Esophagus muscularis mucosa (tissue), 4 donors: Measurements from ENCODE around the gene FERMT1. TPM values are rescaled to one million over a fixed set of nuclear protein-coding genes. Genes with fewer than 3 reads are reported as not detected.

Experiments
- DNase-seq: peaks from one replicate; pipeline ENCODE4 v3.0.0-alpha.2; 2017; ENCODE audit errors: extremely low spot score
- H3K27ac ChIP-seq, 4 donors: fragments of 200-600 bp; sonication (generic); replicated peaks in 1 of 4; 1 replicate in 3 of 4; 2 replicates in 1 of 4; pipeline ENCODE4 v1.5.1; 2016 to 2019; ENCODE audit warnings: mild to moderate bottlenecking in 1 of 4
- H3K27me3 ChIP-seq, 4 donors: fragments of 200-600 bp; sonication (generic); one replicate each; pipeline versions ENCODE4 v1.5.1 to v1.6.0; 2016 to 2019
- H3K36me3 ChIP-seq, 4 donors: fragments of 200-600 bp; sonication (generic); one replicate each; pipeline ENCODE4 v1.5.1; 2016 to 2019
- H3K4me1 ChIP-seq, 4 donors: fragments of 200-600 bp; sonication (generic); one replicate each; pipeline ENCODE4 v1.5.1; 2016 to 2019
- H3K4me3 ChIP-seq, 4 donors: fragments of 200-600 bp; sonication (generic); 1 replicate in 2 of 4; 2 replicates in 2 of 4; pipeline ENCODE4 v1.5.1; 2016 to 2019; ENCODE audit warnings: mild to moderate bottlenecking in 4 of 4, moderate library complexity in 1 of 4
- H3K9me3 ChIP-seq, 4 donors: fragments of 200-600 bp; sonication (generic); 1 replicate in 3 of 4; 2 replicates in 1 of 4; pipeline ENCODE4 v1.5.1; 2016 to 2019
- CTCF ChIP-seq, 3 experiments: fragments of 200-600 bp in 2 of 3; fragments of 450-650 bp in 1 of 3; sonication (generic) in 2 of 3; IDR thresholded peaks; one replicate each; pipeline ENCODE4 v1.5.1; 2017 to 2019; ENCODE audit warnings: antibody characterized with exemption in 3 of 3, mild to moderate bottlenecking in 2 of 3, moderate library complexity in 1 of 3
- EP300 ChIP-seq: sonication (generic); formaldehyde crosslinking; IDR thresholded peaks from one replicate; pipeline ENCODE4 v1.6.1; 2017; ENCODE audit warnings: antibody characterized with exemption
- POLR2A ChIP-seq: fragments of 450-650 bp; IDR thresholded peaks from one replicate; pipeline ENCODE4 v1.6.1; 2017; ENCODE audit warnings: antibody characterized with exemption, moderate library complexity, mild to moderate bottlenecking, low read depth
- POLR2AphosphoS5 ChIP-seq, 2 donors: sonication (generic); formaldehyde crosslinking; IDR thresholded peaks; one replicate each; pipeline ENCODE4 v1.6.1; 2017; ENCODE audit warnings: antibody characterized with exemption in 2 of 2
- WGBS: methylation state at CpG from one replicate; pipeline ENCODE4 v1.1.5; 2018; 5-methylcytosine and 5-hydroxymethylcytosine counted together
- intact Hi-C: fragments of 100-400 bp; cut with DNase I; formaldehyde crosslinking; loops from one replicate; pipeline ENCODE4 v1.15.1; 2023
- total RNA-seq, 4 donors: library from RNA; depleted of rRNA; stranded (reverse); fragments of >200 nt; gene quantifications; one replicate each; pipeline versions ENCODE4 v1.1.0 to v1.2.1, GENCODE V29; 2016

FERMT1 gene
- total RNA-seq, 4 donors from 2014 or later: 0.32 to 0.42 (median 0.34) TPM

GRCh38 chr20:6142348-6142993 is 19.6 kb upstream of the FERMT1 start:
- no peak overlapping the region for H3K27ac ChIP-seq
- WGBS: 4% methylated on average over 10 of the region's 10 CpGs
- H3K4me3 ChIP-seq: no peak overlapping the region
- intact Hi-C loops: loop anchor here (10.0 kb wide), 1 partner anchor 1142 kb away; no protein-coding TSS in a partner anchor
- TF ChIP-seq POLR2AphosphoS5 (IDR thresholded peaks at IDR 0.05): no peak
- TF ChIP-seq CTCF (IDR thresholded peaks at IDR 0.05): peak; percentile 65 to 81 (median 80)
- H3K27me3 ChIP-seq: peaks cover 0 to 20% (median 0%) of the 10 kb centered on the region in 4 donors
- DNase-seq: peak; percentile 87
- no peaks in the 10 kb centered on the region for H3K4me1 ChIP-seq
- no peaks in the 10 kb centered on the region for H3K9me3 ChIP-seq
- no peaks in the 10 kb centered on the region for H3K36me3 ChIP-seq

GRCh38 chr20:6140947-6141346 is 18.1 kb upstream of the FERMT1 start:
- Histone ChIP-seq H3K27me3 (peaks cover 0 to 31% (median 0%) of the 10 kb centered on the region in 4 donors), H3K4me1 (no peaks in the 10 kb centered on the region), H3K4me3 (no peak overlapping the region), H3K27ac (no peak overlapping the region), H3K9me3 (no peaks in the 10 kb centered on the region), H3K36me3 (no peaks in the 10 kb centered on the region)
- no peak for DNase-seq
- 79% methylated on average over 3 of the region's 3 CpGs for WGBS
- TF ChIP-seq EP300: no peak
- TF ChIP-seq POLR2A: no peak
- no peak for TF ChIP-seq CTCF (IDR thresholded peaks at IDR 0.05)
- TF ChIP-seq POLR2AphosphoS5 (IDR thresholded peaks at IDR 0.05): no peak
- intact Hi-C loops: loop anchor here (10.0 kb wide), 1 partner anchor 1144 kb away; no protein-coding TSS in a partner anchor

- Histone ChIP-seq H3K4me1 (no peaks in the 10 kb centered on the region), H3K27me3 (peaks cover 0 to 27% (median 0%) of the 10 kb centered on the region in 4 donors), H3K36me3 (no peaks in the 10 kb centered on the region), H3K27ac (no peak overlapping the region), H3K4me3 (no peak overlapping the region), H3K9me3 (no peaks in the 10 kb centered on the region)
- intact Hi-C loops: no loop called here
- WGBS: 85% methylated on average over 7 of the region's 8 CpGs
- peak; percentile 50 for DNase-seq
- TF ChIP-seq CTCF (IDR thresholded peaks at IDR 0.05) (no peak), POLR2A (no peak), EP300 (no peak), POLR2AphosphoS5 (IDR thresholded peaks at IDR 0.05) (no peak)
Measured at GRCh38 chr20:6135347-6135746, 12.5 kb upstream of the FERMT1 start.

- Histone ChIP-seq H3K27ac (no peak overlapping the region), H3K4me3 (no peak overlapping the region), H3K9me3 (no peaks in the 10 kb centered on the region), H3K4me1 (no peaks in the 10 kb centered on the region), H3K27me3 (peaks cover 0 to 27% (median 0%) of the 10 kb centered on the region in 4 donors), H3K36me3 (no peaks in the 10 kb centered on the region)
- DNase-seq: peak; percentile 89
- intact Hi-C loops: no loop called here
- WGBS: 61% methylated on average over 3 of the region's 8 CpGs
- no peak for TF ChIP-seq POLR2AphosphoS5 (IDR thresholded peaks at IDR 0.05)
- TF ChIP-seq CTCF (IDR thresholded peaks at IDR 0.05): no peak
- TF ChIP-seq EP300: no peak
- no peak for TF ChIP-seq POLR2A
Measured at GRCh38 chr20:6134592-6134991, 11.8 kb upstream of the FERMT1 start.

GRCh38 chr20:6130045-6130444 is 7.2 kb upstream of the FERMT1 start:
- H3K4me3 ChIP-seq: no peak overlapping the region
- H3K27ac ChIP-seq: no peak overlapping the region
- H3K36me3 ChIP-seq: no peaks in the 10 kb centered on the region
- WGBS: 88% methylated on average over 5 of the region's 5 CpGs
- TF ChIP-seq CTCF (IDR thresholded peaks at IDR 0.05) (no peak), EP300 (no peak), POLR2A (no peak), POLR2AphosphoS5 (IDR thresholded peaks at IDR 0.05) (no peak)
- no peaks in the 10 kb centered on the region for H3K4me1 ChIP-seq
- no peaks in the 10 kb centered on the region for H3K9me3 ChIP-seq
- peak; percentile 66 for DNase-seq
- intact Hi-C loops: no loop called here
- H3K27me3 ChIP-seq: no peaks in the 10 kb centered on the region
